Measurements from ENCODE around the gene ANXA5.

DNA sequence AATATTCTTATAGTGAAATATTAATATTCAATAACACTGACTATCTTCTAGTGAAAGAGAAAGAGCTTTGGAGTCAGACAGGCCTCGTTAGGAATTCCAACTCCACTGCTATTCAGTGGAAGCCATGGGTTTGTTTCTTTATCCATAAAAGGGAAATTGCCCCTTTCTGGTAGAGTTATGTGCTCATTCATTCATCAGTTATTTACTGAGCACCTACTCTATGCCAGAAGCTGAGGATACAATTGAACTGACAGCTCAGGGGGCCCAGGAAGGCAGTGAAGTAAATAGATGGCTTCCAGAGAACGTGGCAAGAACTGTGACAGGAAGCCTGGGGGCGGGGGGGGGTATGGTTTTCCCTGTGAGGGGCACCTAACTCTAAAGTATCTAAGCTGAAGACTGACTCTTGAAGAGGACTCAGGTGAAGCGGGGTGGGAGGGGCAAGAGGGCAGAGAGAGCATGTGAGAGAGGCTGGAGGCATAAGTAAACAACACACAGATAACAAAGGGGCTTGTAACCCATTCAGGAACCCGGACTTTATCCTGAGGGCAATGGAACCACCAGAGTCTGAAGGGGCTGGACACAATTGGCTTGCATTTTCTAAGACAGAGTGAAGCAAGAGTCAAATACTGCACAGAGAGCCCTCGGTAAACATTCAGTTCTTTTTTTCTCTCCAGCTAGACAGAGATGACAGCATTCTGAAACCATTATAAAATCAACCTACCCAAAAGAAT lies 20.3 kb downstream of the ANXA5 start:
- TF ChIP-seq, protein P1, sequence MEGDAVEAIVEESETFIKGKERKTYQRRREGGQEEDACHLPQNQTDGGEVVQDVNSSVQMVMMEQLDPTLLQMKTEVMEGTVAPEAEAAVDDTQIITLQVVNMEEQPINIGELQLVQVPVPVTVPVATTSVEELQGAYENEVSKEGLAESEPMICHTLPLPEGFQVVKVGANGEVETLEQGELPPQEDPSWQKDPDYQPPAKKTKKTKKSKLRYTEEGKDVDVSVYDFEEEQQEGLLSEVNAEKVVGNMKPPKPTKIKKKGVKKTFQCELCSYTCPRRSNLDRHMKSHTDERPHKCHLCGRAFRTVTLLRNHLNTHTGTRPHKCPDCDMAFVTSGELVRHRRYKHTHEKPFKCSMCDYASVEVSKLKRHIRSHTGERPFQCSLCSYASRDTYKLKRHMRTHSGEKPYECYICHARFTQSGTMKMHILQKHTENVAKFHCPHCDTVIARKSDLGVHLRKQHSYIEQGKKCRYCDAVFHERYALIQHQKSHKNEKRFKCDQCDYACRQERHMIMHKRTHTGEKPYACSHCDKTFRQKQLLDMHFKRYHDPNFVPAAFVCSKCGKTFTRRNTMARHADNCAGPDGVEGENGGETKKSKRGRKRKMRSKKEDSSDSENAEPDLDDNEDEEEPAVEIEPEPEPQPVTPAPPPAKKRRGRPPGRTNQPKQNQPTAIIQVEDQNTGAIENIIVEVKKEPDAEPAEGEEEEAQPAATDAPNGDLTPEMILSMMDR (conservative IDR thresholded peaks at IDR 0.05): no peak
- no peak for TF ChIP-seq EZH2 (IDR thresholded peaks at IDR 0.05; ENCODE audit: low read depth)

Data from PC-9 (cell line).